Stimulated activated CD4-positive, alpha-beta T cell treated with anti-CD3 and anti-CD28 coated beads, Interleukin-12 subunit alpha, Interleukin-12 subunit beta, amount 100 ng/mL, for 4 hours (primary cell): ENCODE data around the gene WARS2.

ENCODE experiments used
- DNase-seq: peaks from one replicate; pipeline ENCODE4 v3.0.0-alpha.2; 2020

Gene WARS2

DNA sequence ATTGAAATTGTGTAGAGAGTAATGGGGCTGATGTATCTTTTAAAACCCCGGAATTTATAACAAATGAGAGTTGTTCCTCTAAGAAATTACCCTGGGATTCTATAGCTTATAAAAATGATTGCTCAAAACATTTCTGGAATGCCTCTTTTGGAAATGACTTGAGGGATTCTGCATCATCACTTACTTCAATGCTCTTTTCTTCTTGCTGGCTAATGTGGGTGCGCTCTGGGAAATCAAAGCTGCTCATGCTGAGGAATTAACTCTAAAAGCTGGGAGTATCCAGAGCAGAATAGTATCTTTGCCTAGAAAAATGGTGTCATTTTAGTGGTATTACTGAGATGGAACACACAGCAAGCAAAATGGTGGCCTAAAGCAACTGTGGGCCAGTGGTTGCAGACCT lies 129.3 kb downstream of the WARS2 start:
- no peak for DNase-seq

DNA sequence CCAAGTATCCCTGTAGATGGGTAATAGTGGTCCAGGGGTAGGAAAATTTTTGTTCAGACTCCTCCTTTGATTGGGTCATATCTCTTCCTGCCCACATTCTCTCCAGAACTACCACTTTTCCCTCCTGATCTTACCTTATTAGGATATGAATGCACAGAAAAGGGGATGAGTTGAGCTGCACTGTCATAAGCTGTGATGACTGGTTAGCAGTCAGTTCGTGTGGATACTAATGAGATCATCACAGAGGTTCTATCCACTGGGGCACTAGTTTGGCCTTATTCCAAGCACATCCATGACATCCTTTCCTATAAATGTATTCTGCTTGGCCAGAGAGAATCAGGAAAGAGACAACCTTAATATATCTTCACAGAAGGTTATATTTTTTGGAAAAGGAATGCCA lies 130.3 kb downstream of the WARS2 start:
- no peak for DNase-seq

- DNase-seq, result no peak
These were observed 131.2 kb downstream of the WARS2 start for GRCh38 chr1:119009312-119009655.

GRCh38 chr1:119008483-119009311 lies 131.8 kb downstream of the WARS2 start:
- DNase-seq, result no peak

GRCh38 chr1:119007670-119008482 lies 132.6 kb downstream of the WARS2 start:
- no peak for DNase-seq

DNA sequence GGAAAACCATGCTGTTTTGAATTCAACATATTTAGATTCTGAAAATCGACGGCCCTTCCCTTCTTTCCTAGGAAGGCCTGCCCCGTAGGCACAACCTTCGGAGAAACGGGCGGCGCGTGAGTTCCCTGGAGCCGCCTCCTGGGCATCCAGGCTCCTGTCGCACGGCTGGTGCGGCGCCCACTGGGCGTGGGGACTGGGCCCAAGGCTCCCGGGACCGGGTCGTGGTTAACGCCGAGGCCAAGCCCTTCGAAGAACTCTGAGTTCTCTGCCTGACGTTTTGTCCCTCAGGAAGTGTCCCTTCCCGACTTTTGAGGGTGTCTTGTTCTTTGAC lies 133.1 kb downstream of the WARS2 start:
- DNase-seq, result no peak

DNA sequence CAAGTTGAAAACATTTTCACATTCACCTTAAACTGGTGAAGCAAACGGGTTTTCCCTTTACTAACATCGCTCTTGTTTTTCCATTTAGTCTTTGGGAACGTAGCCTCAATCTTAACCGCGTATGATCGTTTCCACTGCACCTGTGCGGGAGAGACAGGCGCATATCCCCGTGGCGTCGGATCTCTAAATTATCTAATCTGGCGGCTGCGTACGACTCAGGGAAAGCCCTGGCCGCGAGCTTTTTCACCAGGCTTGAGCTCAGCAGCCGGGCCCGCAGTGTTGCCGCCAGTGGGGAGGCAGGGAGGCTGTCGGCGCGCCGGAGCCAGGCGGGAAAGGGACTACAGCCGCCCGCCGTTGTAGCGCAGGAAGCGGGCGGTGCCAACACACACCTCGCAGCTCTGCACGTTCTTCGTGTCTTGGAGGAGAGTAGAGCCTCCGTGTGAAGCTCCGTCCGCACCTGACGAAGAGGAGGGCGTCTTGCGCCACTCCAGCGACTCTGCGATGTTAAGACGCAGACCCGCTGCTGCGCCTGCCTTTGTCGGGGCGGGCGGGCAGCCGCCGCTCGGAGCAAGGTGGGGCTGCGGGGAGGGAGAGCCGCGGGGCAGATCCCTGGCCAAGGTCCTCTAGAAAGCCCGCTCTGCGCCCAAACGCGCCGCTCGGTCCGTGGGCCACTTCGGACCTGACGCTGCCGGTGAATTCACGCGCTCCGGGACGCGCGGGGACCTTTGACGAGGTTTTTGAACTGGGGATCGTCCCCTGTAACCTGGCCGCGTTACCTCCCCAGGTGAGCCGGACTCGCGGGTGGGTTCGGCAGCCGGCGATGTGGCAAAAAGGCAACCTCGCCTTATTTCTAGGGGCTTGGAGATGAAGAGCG lies 133.8 kb downstream of the WARS2 start:
- no peak for DNase-seq

DNA sequence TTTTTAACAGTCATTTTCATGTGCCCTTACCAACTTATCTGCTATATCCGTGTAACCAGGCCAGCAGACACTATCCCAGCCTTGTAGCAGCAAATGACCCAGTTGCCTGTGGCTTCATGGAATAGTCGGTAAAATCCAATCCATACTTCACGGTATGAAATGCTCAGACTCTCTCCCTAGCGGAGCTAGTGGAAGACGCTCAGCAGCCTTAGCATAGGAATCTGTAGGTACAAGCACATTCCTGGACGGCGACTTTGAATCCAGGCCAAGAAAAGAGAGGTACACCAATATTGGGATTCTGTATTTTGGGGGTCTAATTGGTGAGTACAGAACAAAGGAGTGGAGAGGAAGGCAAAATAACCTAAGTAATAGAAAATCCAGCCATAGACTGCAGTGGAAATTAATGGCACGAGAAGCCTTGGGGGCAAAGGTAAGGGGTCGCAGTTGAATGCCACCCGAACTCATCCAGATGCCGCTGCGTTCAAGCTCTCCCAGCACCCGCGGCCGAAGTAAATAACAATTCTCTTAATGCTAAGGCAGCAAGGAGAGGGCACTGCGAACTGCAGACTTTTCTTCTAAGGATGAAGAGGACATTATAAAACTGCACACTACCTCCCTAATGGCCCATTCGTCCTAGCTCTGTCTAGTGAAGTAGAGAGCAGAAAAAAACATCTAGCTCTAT lies 134.6 kb downstream of the WARS2 start:
- DNase-seq, result no peak

DNA sequence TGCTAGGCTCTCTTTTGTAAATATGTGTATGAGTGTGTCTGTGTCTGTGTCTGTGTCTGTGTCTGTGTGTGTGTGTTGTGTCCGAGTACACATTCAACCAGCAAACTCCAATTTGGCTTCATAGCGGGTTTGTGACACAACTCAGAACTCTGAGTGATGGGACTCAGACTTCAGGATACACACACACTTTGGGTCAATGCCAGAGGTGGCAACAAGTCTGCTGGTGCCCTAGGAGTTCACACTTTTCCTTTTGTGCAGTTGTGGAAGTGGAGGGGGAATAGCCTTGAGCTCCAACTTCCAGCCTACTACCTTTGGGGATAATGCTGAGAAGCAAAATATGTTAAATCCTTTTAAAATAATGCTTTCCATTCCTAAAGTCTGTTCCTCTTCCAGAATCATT lies 135.7 kb downstream of the WARS2 start:
- DNase-seq, result no peak

DNA sequence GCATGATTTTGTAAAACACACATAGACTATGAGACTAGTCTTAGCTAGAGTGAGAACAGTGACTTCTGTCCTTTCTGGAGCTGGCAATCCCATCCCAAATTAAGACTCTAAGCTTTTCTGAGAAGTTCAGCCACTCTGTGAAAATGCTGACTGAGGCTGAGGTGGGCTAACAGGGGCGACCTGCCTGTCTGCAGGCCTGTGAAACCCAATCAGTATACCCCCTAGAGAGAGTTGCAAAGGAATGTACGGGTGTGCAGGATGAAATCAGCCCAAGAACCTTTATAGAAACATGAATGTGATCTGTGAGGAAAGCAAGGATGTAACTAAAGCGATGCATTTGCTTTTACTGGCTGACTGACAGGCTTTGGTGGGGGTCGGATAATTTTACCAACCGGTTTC lies 136.3 kb downstream of the WARS2 start:
- DNase-seq, result no peak

GRCh38 chr1:119003413-119004128 lies 136.9 kb downstream of the WARS2 start:
- DNase-seq, result no peak

GRCh38 chr1:119002028-119002686 lies 138.3 kb downstream of the WARS2 start:
- no peak for DNase-seq

GRCh38 chr1:119001181-119002027 lies 139.0 kb downstream of the WARS2 start:
- DNase-seq, result no peak

GRCh38 chr1:119000371-119001180 lies 139.9 kb downstream of the WARS2 start:
- DNase-seq, result no peak

DNA sequence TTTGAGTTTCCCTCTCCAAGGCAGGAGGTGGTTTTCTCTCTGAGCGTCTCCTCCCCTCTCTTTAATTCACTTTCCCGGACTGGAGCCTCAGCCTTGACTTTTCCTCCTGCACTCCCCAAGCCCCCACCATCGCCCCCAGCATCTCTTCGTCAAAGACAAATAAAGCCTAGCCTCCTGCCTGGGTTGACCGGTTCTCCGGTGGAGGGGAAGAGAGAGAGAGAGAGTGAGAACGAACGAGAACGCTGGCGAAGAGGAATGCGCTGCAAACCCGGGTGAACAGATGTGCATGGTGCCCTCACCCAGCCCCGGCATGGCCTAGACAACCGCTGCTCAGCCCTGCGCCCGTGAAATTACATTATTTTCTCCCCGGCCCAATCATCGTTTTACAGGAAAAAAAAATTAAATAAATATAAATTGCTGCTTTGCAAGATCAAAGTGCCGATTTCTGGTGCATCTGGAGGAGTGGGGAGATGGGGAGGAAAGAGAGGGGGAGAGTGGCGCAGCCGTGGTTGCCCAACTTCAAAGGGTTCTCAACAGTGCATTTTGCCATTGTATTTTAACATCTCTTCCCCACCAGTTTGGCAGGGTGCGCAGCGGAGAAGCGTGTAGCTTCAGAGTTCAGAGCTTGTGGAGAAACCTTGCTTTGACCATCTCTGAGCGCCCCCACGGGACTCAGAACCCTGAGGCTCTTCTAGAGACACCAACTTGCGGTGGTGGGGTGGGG lies 140.9 kb downstream of the WARS2 start:
- DNase-seq, result no peak

DNA sequence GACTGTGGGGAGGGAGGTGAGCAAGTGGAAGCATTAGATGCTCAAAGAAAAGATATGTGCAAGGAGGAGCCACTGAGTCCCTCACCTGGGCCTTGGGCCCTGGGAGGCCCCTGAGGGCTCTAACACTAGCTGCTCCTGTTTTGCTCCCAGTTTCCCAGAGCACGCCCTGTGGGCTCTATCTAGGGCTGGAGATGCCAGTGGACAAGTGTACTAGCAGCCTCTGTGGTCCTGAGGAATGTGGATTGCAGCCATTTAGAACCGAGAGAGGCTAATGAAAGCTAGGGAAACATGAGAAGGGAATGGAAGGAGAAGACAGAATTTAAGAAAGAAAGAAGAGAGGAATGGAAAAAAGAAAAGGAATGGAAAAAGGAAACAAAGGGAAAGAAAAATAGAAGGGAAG lies 142.3 kb downstream of the WARS2 start:
- no peak for DNase-seq

- DNase-seq, result no peak
These were observed 143.2 kb downstream of the WARS2 start for GRCh38 chr1:118997225-118997624.

DNA sequence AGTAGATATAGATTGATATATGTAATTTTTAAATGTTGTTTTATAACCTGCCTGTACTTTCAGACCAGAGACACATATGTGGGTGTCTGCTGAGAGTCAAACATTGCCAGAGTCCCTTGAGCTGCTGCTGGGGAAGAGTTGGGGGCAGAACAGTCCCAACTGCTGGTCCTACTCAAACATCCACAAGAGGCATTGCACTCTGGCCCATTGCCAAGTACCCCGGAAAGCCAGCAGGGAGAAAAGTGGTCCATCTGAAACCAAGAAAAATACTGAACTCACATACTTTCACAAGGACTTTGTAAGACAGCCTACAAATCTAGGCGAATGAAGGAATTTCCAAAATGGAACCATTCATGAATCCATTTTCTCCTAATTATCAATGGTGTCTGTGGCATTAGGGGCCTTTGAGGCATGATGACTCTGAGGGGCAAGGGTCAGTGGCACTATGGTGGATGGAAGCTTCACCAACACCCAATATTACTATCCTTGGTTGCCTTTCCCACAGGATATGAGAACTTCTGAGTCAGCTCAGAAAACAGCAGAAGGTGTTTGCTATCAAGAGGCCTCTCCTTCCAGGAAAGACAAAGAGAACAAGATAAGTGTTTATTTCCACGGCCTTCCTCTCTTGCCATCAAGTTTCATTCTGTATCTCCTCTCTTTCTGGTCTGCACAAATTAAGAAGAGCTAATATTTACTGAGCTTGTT lies 145.0 kb downstream of the WARS2 start:
- DNase-seq, result no peak

DNA sequence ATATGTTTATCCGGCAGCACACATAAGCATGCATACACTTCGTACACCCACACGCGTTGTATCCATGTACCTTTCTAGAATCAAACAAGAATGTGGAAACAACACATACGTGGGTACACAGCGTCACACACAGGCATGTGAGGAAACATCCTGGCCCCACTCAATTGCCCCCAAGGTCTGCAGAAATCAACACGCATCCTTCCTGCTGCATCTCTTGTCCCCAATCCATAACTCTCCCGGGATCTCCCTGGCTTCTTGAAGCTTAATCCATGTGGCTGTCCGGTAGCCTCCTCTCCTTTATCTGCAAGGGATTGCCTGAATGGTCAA lies 146.8 kb downstream of the WARS2 start:
- no peak for DNase-seq
